ENCODE results near the gene PLXNA4. TPM values are rescaled to one million over a fixed set of nuclear protein-coding genes. Genes with fewer than 3 reads are reported as not detected.
A peak's percentile ranks its signal among the peaks of the same experiment; 100 is the strongest.

PLXNA4 gene
- total RNA-seq, 1 donor from 2014 or later, result 5.3 TPM

- DNase-seq (ENCODE audit: low read depth in 2 of 2), result no peak
These were observed 425.6 kb downstream of the PLXNA4 start for GRCh38 chr7:132150711-132151110.

- DNase-seq (ENCODE audit: low read depth in 2 of 2), result no peak
These were observed 426.6 kb downstream of the PLXNA4 start for GRCh38 chr7:132149436-132150304.

- DNase-seq (ENCODE audit: low read depth in 2 of 2), result no peak
These were observed 427.4 kb downstream of the PLXNA4 start for GRCh38 chr7:132148876-132149275.

GRCh38 chr7:132145466-132145865 lies 430.8 kb downstream of the PLXNA4 start:
- DNase-seq (ENCODE audit: low read depth in 2 of 2), result peak; percentile 11 to 94

- no peak for DNase-seq (ENCODE audit: low read depth in 2 of 2)
These were observed 431.2 kb downstream of the PLXNA4 start for GRCh38 chr7:132145063-132145462.

GRCh38 chr7:132142006-132142405 lies 434.3 kb downstream of the PLXNA4 start:
- DNase-seq (ENCODE audit: low read depth in 2 of 2), result peak in 1 of 2 donors; percentile 17

GRCh38 chr7:132141109-132141508 lies 435.2 kb downstream of the PLXNA4 start:
- DNase-seq (ENCODE audit: low read depth in 2 of 2), result no peak

GRCh38 chr7:132140341-132140740 lies 435.9 kb downstream of the PLXNA4 start:
- no peak for DNase-seq (ENCODE audit: low read depth in 2 of 2)

GRCh38 chr7:132138817-132139216 lies 437.5 kb downstream of the PLXNA4 start:
- peak; percentile 3 to 82 for DNase-seq (ENCODE audit: low read depth in 2 of 2)

GRCh38 chr7:132137681-132138080 lies 438.6 kb downstream of the PLXNA4 start:
- DNase-seq (ENCODE audit: low read depth in 2 of 2), result no peak

GRCh38 chr7:132135746-132136385 lies 440.4 kb downstream of the PLXNA4 start:
- DNase-seq (ENCODE audit: low read depth in 2 of 2), result no peak

- no peak for DNase-seq (ENCODE audit: low read depth in 2 of 2)
These were observed 441.3 kb downstream of the PLXNA4 start for GRCh38 chr7:132134814-132135445.

GRCh38 chr7:132133501-132133900 lies 442.8 kb downstream of the PLXNA4 start:
- DNase-seq (ENCODE audit: low read depth in 2 of 2), result no peak

GRCh38 chr7:132131196-132131595 lies 445.1 kb downstream of the PLXNA4 start:
- no peak for DNase-seq (ENCODE audit: low read depth in 2 of 2)

- no peak for DNase-seq (ENCODE audit: low read depth in 2 of 2)
These were observed 445.8 kb downstream of the PLXNA4 start for GRCh38 chr7:132130497-132130896.

GRCh38 chr7:132125872-132126595 lies 450.2 kb downstream of the PLXNA4 start:
- DNase-seq (ENCODE audit: low read depth in 2 of 2), result no peak

GRCh38 chr7:132125096-132125495 lies 451.2 kb downstream of the PLXNA4 start:
- no peak for DNase-seq (ENCODE audit: low read depth in 2 of 2)

GRCh38 chr7:132124575-132124974 lies 451.7 kb downstream of the PLXNA4 start:
- no peak for DNase-seq (ENCODE audit: low read depth in 2 of 2)

GRCh38 chr7:132123773-132124172 lies 452.5 kb downstream of the PLXNA4 start:
- DNase-seq (ENCODE audit: low read depth in 2 of 2), result no peak

- no peak for DNase-seq (ENCODE audit: low read depth in 2 of 2)
These were observed 453.4 kb downstream of the PLXNA4 start for GRCh38 chr7:132122901-132123300.

GRCh38 chr7:132121987-132122386 lies 454.3 kb downstream of the PLXNA4 start:
- DNase-seq (ENCODE audit: low read depth in 2 of 2), result no peak

- no peak for DNase-seq (ENCODE audit: low read depth in 2 of 2)
These were observed 457.6 kb downstream of the PLXNA4 start for GRCh38 chr7:132118641-132119040.
